ENCODE results near the gene IMMP2L.
A peak's percentile ranks its signal among the peaks of the same experiment; 100 is the strongest.
"Not testable (repeated sequence)": the region's sequence is repeated elsewhere in the genome, so short reads cannot be mapped to it uniquely, and the experiment has no call there.

The IMMP2L gene

DNA sequence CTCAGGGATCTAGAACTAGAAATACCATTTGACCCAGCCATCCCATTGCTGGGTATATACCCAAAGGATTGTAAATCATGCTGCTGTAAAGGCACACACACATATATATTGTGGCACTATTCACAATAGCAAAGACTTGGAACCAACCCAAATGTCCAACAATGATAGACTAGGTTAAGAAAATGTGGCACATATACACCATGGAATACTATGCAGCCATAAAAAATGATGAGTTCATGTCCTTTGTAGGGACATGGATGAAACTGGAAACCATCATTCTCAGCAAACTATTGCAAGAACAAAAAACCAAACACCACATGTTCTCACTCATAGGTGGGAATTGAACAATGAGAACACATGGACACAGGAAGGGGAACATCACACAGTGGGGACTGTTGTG, 56.9 kb downstream of the IMMP2L start:
- DNase-seq (ENCODE audit: low read depth) = not testable (repeated sequence)

DNA sequence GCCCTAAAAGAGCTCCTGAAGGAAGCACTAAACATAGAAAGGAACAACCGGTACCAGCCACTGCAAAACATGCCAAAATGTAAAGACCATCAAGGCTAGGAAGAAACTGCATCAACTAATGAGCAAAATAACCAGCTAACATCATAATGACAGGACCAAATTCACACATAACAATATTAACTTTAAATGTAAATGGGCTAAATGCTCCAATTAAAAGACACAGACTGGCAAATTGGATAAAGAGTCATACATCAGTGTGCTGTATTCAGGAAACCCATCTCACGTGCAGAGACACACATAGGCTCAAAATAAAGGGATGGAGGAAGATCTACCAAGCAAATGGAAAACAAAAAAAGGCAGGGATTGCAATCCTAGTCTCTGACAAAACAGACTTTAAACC, 60.5 kb downstream of the IMMP2L start:
- not testable (repeated sequence) for DNase-seq (ENCODE audit: low read depth)

DNA sequence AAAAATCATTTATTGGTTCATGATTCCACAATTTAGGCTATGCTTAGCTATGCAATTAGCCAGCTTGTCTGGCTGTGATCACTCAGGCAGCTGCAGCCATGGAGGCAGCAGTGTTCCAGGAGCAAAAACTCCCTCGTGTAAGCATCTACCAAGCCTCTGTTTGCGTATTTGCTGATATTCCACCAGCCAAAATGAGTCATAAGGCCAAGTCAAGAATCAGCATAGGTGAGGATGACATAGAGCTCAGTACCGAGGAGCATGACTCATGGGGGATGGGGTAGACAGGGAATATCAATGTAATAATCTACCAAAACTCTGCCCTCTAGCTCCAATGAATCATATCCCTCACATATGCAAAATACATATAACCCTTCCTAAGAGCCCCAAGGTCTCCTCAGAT, 63.3 kb downstream of the IMMP2L start:
- DNase-seq (ENCODE audit: low read depth) = peak; percentile 69

DNA sequence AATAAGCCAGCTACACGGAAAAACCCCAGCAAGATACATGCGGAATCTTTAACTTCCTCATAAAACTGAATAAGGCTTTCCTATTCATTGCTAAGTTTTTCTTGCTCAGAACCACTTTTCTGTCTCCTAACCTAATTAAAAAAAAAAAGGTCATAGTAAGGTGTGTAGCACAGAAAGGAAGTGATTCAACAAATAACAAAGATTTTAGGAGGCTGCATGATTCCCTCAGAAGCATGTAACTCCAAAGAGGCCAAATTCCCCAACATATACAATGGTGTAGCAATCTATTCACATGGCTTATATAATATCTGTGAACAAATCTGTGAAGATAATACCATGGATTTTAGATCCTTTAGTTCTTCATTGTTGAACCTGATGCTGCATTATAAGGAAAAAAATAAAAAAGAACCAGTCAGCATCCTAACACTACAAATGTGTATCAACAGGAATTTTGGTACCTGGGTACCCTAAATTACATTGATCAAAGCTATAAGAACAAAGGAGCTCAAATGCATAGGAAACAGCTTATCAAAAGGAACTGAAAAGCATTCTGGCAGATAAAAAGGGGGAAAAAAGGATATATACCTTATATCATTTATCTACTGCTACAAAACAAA, 63.8 kb downstream of the IMMP2L start:
- DNase-seq (ENCODE audit: low read depth) = no peak

DNA sequence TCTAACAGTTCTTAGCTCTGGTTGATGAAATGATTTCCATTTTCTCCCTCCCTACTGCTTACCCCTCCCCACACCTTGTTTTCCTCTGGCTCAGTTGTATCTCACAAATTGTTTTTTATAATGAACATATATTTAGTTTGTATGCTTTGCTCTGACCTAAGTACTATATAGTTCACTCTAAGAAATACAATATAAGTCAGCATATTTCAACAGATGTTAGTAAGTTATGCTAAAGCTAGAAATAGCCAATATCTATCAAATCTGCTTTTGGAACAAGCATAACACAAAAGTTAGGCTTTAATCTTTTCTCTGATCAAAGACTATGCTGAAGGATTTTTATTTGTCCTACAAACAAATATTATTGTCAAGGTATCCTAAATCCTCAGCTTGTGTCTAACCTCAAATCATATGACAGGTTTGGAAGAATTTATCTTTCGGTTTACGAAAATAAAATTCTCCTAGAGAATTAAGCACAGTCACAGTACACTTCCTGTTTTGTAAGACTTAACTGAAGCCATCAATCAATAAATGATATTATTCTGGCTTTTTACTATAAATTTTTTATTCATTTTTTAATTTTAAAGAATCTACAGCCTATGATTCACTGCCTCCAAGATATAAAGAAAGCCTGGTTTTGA, 67.0 kb downstream of the IMMP2L start:
- DNase-seq (ENCODE audit: low read depth) = no peak

DNA sequence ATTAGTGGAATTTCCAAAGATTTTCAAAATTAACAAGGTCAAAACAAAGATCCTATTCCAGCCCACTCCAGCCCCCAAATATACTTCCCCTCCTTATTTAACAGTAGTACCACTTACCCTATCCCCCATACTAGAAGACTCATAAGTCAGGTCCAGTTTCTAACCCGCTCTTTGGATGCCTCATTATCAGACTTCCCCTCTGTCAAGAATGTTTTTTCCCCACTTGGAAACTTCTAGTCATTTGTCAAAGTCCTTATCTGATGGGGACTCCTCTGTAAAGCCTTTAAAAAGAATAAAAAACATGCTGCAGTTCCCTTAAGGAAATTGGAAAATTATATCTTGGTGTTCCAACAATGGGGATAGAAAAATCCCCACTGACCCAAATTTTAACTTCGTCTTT, 70.1 kb downstream of the IMMP2L start:
- DNase-seq (ENCODE audit: low read depth) = no peak

DNA sequence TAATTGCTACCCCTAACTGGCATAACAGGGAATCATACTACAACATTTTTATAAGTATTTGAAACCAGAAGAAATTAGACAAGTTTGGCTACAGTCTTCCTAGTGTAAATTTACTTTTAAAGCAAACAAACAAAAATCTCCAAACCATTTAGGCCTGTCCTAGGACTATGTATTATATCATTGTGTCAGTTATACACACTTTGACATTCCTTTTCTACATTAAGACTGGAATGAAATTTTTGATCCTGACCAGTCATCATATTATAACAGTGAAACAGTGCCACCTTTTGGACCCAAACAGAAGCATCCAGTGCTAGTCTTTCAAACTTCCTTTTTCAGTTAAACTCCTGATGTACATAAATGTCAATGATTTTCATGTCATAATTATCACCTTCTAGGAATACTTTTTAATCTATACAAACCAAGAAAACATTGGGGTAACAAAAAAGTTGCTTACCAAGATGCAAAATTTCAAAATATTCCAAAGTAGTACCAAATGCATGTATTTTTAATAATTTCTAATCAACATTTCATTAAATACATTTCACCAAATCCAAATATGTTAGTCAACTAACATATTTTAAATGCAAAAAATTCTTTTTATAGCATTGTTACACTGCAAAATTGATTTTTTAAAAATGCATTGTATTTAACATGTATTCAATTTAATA, 75.7 kb downstream of the IMMP2L start:
- DNase-seq (ENCODE audit: low read depth) = peak; percentile 72

DNA sequence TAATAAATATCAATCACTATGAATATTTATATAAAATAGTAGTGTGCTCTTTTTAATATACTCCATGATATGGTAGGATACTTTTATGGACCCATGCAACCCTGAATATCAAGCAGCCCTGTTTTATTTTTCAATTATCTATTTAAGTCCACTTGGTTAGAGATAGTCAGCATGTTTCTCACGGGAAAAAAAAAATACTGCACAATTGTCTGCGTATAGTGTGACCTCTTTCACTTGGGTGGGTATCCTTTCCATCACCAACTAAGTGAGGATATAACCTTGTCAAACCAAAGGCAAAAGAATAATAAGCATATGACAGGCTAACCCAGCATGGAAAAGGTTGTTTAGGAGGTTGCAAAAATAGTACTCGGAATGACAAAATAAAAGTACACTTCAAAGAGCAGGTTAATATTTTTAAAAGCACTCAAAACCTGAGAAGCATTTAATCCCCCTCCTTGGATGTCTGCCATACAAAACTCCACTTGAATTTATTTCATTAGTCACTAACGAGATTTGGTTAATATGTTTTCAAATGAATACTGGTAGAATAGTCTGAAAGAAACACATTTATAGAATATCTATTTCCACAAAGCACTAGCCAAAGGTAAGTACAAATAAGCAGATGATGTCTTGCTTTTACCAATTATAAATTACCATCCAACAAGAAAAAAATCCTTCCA, 76.5 kb downstream of the IMMP2L start:
- DNase-seq (ENCODE audit: low read depth) = no peak

DNA sequence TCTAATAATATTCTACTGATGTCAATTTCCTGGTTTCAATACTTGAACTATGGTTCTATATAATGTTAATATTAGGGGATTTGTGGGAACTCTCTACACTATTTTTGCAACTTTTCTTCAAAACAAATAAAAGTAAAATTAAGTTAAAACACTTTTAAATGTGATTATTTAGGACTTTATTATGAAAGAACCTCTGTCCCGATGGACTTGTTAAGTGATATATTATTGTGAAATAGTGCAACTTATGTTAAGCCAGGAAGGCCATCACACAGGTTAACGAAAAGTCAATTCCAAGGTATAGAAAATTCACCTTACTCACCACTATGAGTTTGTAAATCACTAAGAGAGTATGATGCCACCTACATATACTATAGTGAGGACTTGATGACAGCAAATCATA, 79.2 kb downstream of the IMMP2L start:
- no peak for DNase-seq (ENCODE audit: low read depth)

DNA sequence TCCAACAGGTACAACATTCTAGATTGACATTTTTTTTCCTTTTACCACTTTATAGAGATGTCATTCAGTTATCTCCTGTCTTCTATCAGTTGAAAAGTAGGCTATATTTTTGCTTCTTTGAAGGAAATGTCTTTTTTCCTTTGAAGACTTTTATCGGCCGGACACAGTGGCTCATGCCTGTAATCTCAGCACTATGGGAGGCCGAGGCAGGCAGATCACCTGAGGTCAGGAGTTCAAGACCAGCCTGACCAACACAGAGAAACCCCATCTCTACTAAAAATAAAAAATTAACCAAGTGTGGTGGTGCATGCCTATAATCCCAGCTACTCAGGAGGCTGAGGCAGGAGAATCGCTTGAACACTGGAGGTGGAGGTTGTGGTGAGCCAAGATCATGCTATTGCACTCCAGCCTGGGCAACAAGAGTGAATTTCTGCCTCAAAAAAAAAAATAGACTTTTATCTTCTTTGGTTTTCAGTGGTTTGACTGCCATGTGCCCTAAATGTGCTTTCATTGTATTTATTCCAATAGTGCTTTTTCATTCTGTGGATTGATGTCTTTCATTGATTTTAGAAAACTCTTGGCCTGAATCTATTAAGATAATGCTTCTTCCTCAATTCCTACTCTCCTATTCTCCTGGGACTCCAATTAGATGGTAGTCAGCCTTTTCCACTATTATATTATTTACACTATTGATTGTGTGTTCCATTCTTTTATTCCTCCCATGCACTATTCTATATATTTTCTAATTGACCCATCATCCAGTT, 84.6 kb downstream of the IMMP2L start:
- DNase-seq (ENCODE audit: low read depth) = no peak

DNA sequence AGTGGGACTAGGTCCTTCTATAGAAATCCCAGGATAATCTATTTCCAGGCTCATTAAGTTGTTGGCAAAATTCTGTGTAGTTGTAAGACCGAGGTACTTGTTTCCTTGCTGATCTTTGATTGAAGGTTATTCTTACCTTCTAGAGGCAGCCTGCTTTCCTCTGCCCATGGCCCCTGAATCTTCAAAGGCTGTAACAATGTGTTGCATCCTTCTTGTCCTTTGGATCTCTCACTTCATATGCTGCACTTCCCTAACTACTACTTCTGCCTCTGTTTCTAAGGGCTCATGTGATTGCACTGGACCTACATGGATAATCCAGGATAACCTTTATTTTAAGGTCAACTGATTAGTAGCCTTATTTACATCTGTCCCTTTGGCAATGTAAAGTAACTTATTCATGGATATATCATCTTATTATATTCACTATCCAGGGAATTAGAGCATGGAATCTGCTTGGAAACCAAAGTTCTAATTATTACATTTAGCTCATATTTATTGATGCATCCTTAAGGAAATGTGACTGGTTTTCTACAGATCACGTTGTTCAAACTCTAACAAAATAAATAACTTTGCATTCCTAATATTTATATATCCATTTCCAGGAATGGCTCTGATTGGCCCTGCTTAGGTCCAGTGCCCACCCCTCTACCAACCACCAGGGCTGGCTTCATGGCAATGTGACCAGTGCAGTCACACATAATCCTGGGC, 85.6 kb downstream of the IMMP2L start:
- DNase-seq (ENCODE audit: low read depth) = no peak

DNA sequence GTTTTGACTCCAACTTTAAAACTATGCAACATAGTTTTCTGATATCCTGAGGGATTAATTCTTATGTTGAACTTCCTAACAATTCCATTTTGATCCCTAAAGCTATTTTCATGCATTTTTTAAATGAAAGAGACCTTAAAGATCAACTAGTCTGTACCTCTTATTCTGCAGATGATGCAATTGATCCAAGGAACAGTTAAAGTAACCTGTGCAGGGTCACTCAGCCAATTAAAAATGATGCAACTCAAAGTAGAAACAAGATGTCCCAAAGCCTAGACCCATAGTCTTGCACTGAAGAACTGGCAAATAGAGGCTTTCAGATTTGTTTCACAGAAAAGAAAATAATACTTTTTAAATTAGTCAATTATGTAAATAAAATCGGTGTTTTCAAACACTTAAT, 86.3 kb downstream of the IMMP2L start:
- no peak for DNase-seq (ENCODE audit: low read depth)

DNA sequence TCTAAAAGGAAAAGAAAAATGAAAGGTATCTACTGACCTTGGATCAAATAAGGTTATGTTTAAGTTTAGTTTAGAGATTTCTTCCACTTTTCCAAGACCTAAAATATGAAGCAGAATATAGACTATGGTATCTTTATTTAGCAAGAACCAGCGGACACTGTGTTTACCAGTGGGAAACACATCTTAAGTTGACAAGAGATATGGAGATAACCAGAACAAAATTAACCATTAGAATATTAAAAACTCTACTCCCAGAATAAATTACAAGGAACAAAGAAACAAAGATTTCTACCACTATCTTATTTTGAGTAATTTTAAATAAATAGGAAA, 86.9 kb downstream of the IMMP2L start:
- DNase-seq (ENCODE audit: low read depth) = no peak

DNA sequence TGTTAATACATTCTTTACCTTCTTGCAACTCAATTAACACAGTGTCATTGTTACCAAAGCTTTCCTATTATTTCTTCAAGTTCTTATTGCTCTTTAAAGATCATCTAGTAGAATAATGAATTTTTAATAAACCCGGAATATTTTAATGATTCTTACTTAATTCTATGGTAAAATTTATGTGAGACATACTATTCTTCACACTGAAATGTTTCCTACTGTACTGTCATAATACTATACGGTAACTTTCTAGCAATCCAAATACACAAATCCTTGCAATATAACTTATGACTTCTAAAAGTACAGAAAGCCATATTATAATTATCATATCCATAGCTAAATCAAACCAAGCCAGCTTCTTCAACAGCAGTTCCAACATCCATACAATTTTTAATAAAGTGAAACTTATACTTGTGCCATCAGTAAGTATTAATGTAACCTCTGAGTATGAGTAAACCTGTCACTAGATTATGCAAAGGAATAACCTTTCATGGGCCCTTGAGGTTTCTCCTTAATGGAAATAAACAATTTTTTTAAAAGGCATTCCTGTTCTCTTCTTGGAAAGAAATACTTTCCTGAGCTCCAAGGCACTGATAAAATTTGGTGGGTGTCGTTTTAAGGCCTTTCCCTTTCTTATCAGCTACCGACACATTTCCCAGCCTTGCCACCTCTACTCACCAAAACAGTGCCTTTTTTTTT, 87.4 kb downstream of the IMMP2L start:
- DNase-seq (ENCODE audit: low read depth) = no peak

DNA sequence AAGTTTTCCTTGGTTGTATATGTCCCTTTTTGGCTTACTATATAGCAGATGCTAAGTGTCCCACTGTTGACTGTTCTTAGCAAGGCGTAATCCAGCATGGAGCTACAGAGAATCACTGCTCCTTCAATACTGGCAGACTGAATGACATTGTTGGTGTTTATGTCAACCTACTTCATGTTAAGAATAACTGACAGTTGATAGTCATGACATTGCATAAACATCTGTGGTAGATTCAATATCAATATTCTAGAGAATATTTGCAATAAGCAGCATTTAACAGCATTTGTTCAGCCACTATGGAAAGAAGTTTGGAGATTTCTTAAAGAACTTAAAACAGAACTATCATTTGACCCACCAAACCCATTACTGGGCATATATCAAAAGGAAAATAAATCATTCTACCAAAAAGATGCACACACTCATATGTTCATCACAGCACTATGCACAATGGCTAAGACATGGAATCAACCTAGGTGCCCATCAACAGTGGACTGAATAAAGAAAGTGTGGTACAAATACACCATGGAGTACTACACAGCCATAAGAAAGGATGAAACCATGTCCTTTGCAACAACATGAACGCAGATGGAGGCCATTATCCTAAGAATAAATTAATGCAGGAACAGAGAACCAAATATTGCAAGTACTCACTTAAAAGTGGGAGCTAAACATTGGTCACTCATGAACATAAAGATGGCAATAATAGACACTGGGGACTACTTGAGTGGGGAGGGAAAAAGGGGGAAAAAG, 88.7 kb downstream of the IMMP2L start:
- DNase-seq (ENCODE audit: low read depth) = no peak

DNA sequence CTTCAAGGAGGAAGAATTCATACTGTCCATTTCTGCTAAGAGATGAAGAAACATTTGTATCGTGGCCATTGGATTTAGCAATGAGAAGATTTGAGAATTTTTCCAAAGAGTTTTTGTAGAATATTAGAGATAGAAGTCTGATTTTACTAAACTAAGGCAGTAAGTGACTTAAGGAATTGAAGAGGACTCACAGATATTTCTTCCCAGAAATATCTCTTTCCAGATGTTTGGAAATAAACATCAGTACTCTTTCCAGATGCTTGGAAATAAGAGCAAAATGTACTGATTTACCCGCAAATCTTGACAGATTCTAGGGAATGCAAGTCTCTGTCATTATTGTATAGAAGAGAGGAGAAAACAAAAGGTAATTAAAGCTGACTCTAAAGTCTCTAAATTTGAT, 91.3 kb downstream of the IMMP2L start:
- DNase-seq (ENCODE audit: low read depth) = no peak

DNA sequence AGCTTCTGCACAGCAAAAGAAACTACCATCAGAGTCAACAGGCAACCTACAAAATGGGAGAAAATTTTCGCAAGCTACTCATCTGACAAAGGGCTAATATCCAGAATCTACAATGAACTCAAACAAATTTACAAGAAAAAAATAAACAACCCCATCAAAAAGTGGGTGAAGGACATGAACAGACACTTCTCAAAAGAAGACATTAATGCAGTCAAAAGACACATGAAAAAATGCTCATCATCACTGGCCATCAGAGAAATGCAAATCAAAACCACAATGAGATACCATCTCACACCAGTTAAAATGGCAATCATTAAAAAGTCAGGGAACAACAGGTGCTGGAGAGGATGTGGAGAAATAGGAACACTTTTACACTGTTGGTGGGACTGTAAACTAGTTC, 92.4 kb downstream of the IMMP2L start:
- DNase-seq (ENCODE audit: low read depth) = not testable (repeated sequence)

DNA sequence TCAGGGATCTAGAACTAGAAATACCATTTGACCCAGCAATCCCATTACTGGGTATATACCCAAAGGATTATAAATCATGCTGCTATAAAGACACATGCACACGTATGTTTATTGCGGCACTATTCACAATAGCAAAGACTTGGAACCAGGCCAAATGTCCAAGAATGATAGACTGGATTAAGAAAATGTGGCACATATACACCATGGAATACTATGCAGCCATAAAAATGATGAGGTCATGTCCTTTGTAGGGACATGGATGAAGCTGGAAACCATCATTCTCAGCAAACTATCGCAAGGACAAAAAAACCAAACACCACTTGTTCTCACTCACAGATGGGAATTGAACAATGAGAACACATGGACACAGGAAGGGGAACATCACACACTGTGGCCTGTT, 96.5 kb downstream of the IMMP2L start:
- DNase-seq (ENCODE audit: low read depth) = not testable (repeated sequence)

DNA sequence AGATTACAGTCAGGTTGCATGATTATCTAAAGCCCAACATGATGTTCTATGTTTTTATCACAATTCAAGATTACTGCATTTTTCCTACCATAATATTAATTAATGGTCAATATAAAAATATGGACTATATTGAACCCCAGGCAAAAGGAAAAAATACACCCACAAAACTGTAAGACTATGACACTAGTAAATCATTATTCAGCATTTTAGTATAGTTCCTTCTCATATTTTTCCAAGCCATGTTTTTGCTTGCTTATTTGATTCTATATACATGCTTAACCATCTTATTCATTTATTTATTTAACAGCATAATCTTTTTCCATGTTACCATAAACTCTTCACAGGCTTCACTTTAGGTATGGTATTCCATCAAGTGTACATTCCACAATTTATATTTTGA, 101.6 kb downstream of the IMMP2L start:
- no peak for DNase-seq (ENCODE audit: low read depth)

DNA sequence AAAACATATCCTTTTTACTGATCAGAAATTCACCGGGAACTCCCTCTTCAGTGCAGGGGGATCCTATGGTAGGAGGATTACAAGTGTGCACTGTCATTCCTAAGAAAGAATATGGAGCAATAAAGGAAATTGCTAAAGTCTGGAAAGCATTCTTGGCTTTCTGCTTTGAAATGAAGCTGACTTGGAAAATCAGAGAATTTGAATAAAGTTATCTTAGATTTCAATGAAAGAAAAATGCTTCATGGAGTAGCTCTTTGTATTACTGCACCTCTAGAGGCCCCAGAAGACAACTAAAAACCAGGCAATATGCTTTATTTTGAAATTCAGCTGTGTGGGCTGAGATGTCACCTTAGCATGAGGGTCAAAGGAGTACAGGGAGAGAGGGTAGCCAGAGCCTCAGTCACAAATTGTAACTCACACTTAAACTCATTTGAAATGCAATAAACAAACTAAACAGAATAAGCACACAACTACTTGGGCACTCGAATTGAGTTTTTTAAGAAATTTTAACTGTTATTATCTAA, 102.5 kb downstream of the IMMP2L start:
- DNase-seq (ENCODE audit: low read depth) = no peak

Measured in EH (cell line).